Endothelial cell of umbilical vein (primary cell): ENCODE results near the gene TBC1D5. TPM values are rescaled to one million over a fixed set of nuclear protein-coding genes. Genes with fewer than 3 reads are reported as not detected.

Source experiments
- BruUV-seq: library from RNA; stranded (reverse); fragments of 400-500 nt; replicated peaks from 2 replicates; lab custom pipeline; 2021; lab: Mats Ljungman, UMichigan
- CTCF ChIA-PET: fragments of 300-600, 350-600 bp; sonication (Branson Sonifier 250); formaldehyde crosslinking; loops from one replicate; lab custom pipeline; 2021; ENCODE audit warnings: antibody characterized with exemption, inconsistent platforms; lab: Charles Lee
- POLR2A ChIA-PET: fragments of 300-600, 350-600 bp; sonication (Branson Sonifier 250); formaldehyde crosslinking; loops from one replicate; lab custom pipeline; 2021; ENCODE audit warnings: antibody characterized with exemption, inconsistent platforms; lab: Charles Lee
- DNase-seq: peaks from one replicate; pipeline ENCODE4 v3.0.0-alpha.2; 2011; ENCODE audit warnings: low read depth, low spot score
- FAIRE-seq: peaks from 2 replicates; lab custom pipeline; 2011; peaks lifted over from hg19 to GRCh38; lab: Jason Lieb, UNC
- H2AFZ ChIP-seq: 2 replicates; pipeline ENCODE4 v1.6.0; 2012; ENCODE audit warnings: low read depth, low read length, control low read depth, inconsistent platforms
- H3K27ac ChIP-seq: 2 replicates; pipeline ENCODE4 v1.5.1; 2011; ENCODE audit warnings: low read depth, mild to moderate bottlenecking, control low read depth, low read length, moderate library complexity; ENCODE audit not compliant: insufficient read depth
- H3K27me3 ChIP-seq, 2 experiments: 2 replicates each; pipeline versions ENCODE4 v1.6.0 to v1.6.1; 2011; ENCODE audit warnings: low read length in 2 of 2, mixed read lengths in 1 of 2; ENCODE audit not compliant: control insufficient read depth in 2 of 2, insufficient read depth in 2 of 2
- H3K36me3 ChIP-seq, 2 experiments: 2 replicates in 1 of 2; 3 replicates in 1 of 2; pipeline ENCODE4 v1.5.1; 2011; ENCODE audit warnings: low read length in 2 of 2, mild to moderate bottlenecking in 1 of 2, moderate library complexity in 1 of 2; ENCODE audit not compliant: control insufficient read depth in 2 of 2, insufficient read depth in 2 of 2; ENCODE audit errors: extremely low read depth in 1 of 2
- H3K4me1 ChIP-seq: 3 replicates; pipeline ENCODE4 v1.5.1; 2011; ENCODE audit warnings: mild to moderate bottlenecking, low read length; ENCODE audit not compliant: control insufficient read depth, insufficient read depth; ENCODE audit errors: extremely low read depth
- H3K4me2 ChIP-seq: 2 replicates; pipeline ENCODE4 v1.6.1; 2011; ENCODE audit warnings: low read length, control low read depth, mixed read lengths; ENCODE audit not compliant: insufficient read depth
- H3K4me3 ChIP-seq, 3 experiments: fragments of 200-600 bp in 1 of 3; sonication (generic), shearing (Covaris generic) in 1 of 3; replicated peaks in 1 of 3; 2 replicates each; pipeline ENCODE4 v1.5.1; 2011 to 2016; ENCODE audit warnings: control low read depth in 3 of 3, low read length in 3 of 3, mild to moderate bottlenecking in 2 of 3, inconsistent platforms in 1 of 3, low read depth in 1 of 3, moderate library complexity in 1 of 3; ENCODE audit not compliant: insufficient read depth in 1 of 3
- H3K79me2 ChIP-seq: 2 replicates; pipeline ENCODE4 v1.6.0; 2012; ENCODE audit warnings: low read length, inconsistent platforms; ENCODE audit not compliant: control insufficient read depth, insufficient read depth
- H3K9ac ChIP-seq: replicated peaks from 2 replicates; pipeline ENCODE3; 2011; ENCODE audit warnings: low read length, control low read depth; ENCODE audit not compliant: insufficient read depth; ENCODE audit errors: extremely low read depth
- H3K9me1 ChIP-seq: replicated peaks from 3 replicates; pipeline ENCODE4 v1.6.0; 2011; ENCODE audit warnings: mild to moderate bottlenecking, low read length; ENCODE audit not compliant: control insufficient read depth, insufficient read depth; ENCODE audit errors: extremely low read depth
- H3K9me3 ChIP-seq: replicated peaks from 2 replicates; pipeline ENCODE4 v1.5.1; 2012; ENCODE audit warnings: low read length, inconsistent platforms; ENCODE audit not compliant: control insufficient read depth, insufficient read depth
- H4K20me1 ChIP-seq: replicated peaks from 2 replicates; pipeline ENCODE3; 2011; ENCODE audit warnings: mild to moderate bottlenecking, low read length; ENCODE audit not compliant: control insufficient read depth, insufficient read depth; ENCODE audit errors: extremely low read depth
- CTCF ChIP-seq, 2 donors: IDR thresholded peaks; 1 replicate in 1 of 2; 2 replicates in 1 of 2; pipeline ENCODE4 v1.5.1; 2011; ENCODE audit warnings: low read length in 2 of 2, mild to moderate bottlenecking in 2 of 2, moderate library complexity in 2 of 2, control low read depth in 1 of 2, inconsistent platforms in 1 of 2, low read depth in 1 of 2; ENCODE audit not compliant: insufficient read depth in 1 of 2; ENCODE audit errors: extremely low read depth in 1 of 2
- EZH2 ChIP-seq: IDR thresholded peaks from 2 replicates; pipeline ENCODE4 v1.6.1; 2012; ENCODE audit warnings: borderline replicate concordance, low read depth, mild to moderate bottlenecking, moderate library complexity, low read length, inconsistent platforms; ENCODE audit not compliant: severe bottlenecking
- FOS ChIP-seq: IDR thresholded peaks from 2 replicates; pipeline ENCODE4 v1.6.1; 2011; ENCODE audit warnings: mild to moderate bottlenecking, low read length, moderate library complexity, borderline replicate concordance; ENCODE audit not compliant: insufficient read depth
- GATA2 ChIP-seq: IDR thresholded peaks from 2 replicates; pipeline ENCODE4 v1.7.0; 2011; ENCODE audit warnings: low read depth, mild to moderate bottlenecking, moderate library complexity, mixed read lengths, low read length; ENCODE audit not compliant: insufficient read length, insufficient read depth
- JUN ChIP-seq: IDR thresholded peaks from 2 replicates; pipeline ENCODE4 v1.6.1; 2011; ENCODE audit warnings: borderline replicate concordance, low read depth; ENCODE audit not compliant: insufficient read length, insufficient read depth
- MAX ChIP-seq: IDR thresholded peaks from 2 replicates; pipeline ENCODE4 v1.6.1; 2011; ENCODE audit not compliant: insufficient read depth, insufficient read length
- MYC ChIP-seq: IDR thresholded peaks from one replicate; pipeline ENCODE4 v1.6.1; 2011; ENCODE audit warnings: mild to moderate bottlenecking, low read depth, low read length
- POLR2A ChIP-seq: IDR thresholded peaks from 2 replicates; pipeline ENCODE4 v1.6.1; 2012; ENCODE audit warnings: low read depth, mild to moderate bottlenecking, control low read depth, low read length
- POLR2AphosphoS5 ChIP-seq: IDR thresholded peaks from 2 replicates; pipeline ENCODE4 v1.6.1; 2012; ENCODE audit warnings: low read depth, mild to moderate bottlenecking, control low read depth, low read length, moderate library complexity; ENCODE audit not compliant: insufficient read depth
- dilution Hi-C: fragments of 300-500 bp; cut with MboI; formaldehyde crosslinking; loops from one replicate; pipeline ENCODE4 v1.15.0; 2019; ENCODE audit warnings: low sequenced_read_pairs; ENCODE audit not compliant: extremely low pct_ligation_motif_present
- intact Hi-C: fragments of 100-400 bp; cut with micrococcal nuclease; formaldehyde crosslinking; loops from one replicate; pipeline ENCODE4 v1.10.0; 2022
- polyA plus RNA-seq, 4 experiments: library from polyadenylated mRNA; depleted of rRNA in 3 of 4; stranded (reverse) in 3 of 4; unstranded in 1 of 4; fragments of >200 nt; gene quantifications; 2 replicates each; pipeline versions ENCODE4 v1.2.1 to v1.2.3, GENCODE V29; 2011 to 2012; ENCODE audit warnings: missing spikeins in 1 of 4
- total RNA-seq: library from RNA; stranded (reverse); gene quantifications from 2 replicates; pipeline ENCODE4 v1.2.3, GENCODE V29; 2021

The TBC1D5 gene
- total and polyA plus RNA-seq, 2 donors (not counting 3 experiments of a cell fraction or from before 2014, with no cell fraction given) = 17.5 to 44.7 TPM

- Histone ChIP-seq H4K20me1 (no peaks in the 10 kb centered on the region), H3K9me3 (no peaks in the 10 kb centered on the region), H3K9ac (no peak overlapping the region), H3K27ac (no peak overlapping the region), H3K36me3 (no peaks in the 10 kb centered on the region), H3K9me1 (no peaks in the 10 kb centered on the region), H3K4me1 (no peaks in the 10 kb centered on the region), H2AFZ (no peak overlapping the region), H3K4me2 (no peak overlapping the region), H3K79me2 (no peaks in the 10 kb centered on the region), H3K4me3 (no peak overlapping the region), H3K27me3 (no peaks in the 10 kb centered on the region)
- intact Hi-C loops (no loop called here), dilution Hi-C loops (no loop called here)
- no peak for FAIRE-seq
- ChIA-PET CTCF (no interaction called here), POLR2A (no interaction called here)
- DNase-seq = no peak
- TF ChIP-seq MYC (no peak), POLR2AphosphoS5 (no peak), MAX (no peak), FOS (no peak), CTCF (IDR thresholded peaks at IDR 0.05; ENCODE audit: extremely low read depth in 1 of 2, insufficient read depth in 1 of 2, low read depth in 1 of 2, low read length in 2 of 2) (no peak), GATA2 (no peak), POLR2A (no peak), EZH2 (no peak), JUN (no peak)
- BruUV-seq = no TSS peak
These were observed 562.8 kb downstream of the TBC1D5 start for GRCh38 chr3:17179381-17180205.
